ENCODE data around the gene CD82. TPM values are rescaled to one million over a fixed set of nuclear protein-coding genes. Genes with fewer than 3 reads are reported as not detected.

Gene CD82
- total RNA-seq, 1 experiment from 2014 or later = 114 TPM

DNA sequence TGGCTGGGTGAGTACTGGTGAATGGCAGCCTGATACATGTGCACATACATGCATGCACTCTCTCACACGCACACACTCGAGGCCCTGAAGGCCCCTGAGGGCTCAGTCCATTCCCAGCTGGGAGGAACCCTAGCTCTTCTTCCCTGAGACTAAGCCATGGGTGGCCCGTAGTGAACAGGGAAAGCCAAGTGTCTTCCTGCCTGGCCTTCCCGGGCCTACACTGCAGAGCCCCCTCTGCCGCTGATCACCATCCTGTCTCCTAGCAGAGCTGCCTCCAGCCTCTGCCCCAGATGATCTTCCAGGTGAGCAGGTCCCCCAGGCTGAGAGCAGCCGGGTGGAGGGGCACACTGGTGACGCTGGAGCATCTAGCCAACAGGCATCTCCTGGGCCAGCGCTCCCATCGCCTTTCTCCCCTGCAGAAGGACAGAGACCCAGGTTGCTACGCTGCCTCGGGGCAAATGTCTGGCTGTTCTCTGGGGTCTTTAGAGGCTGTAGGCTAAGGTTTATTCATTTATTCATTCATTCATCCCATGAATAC is 57.3 kb downstream of the CD82 start:
- TF ChIP-seq, protein P1, sequence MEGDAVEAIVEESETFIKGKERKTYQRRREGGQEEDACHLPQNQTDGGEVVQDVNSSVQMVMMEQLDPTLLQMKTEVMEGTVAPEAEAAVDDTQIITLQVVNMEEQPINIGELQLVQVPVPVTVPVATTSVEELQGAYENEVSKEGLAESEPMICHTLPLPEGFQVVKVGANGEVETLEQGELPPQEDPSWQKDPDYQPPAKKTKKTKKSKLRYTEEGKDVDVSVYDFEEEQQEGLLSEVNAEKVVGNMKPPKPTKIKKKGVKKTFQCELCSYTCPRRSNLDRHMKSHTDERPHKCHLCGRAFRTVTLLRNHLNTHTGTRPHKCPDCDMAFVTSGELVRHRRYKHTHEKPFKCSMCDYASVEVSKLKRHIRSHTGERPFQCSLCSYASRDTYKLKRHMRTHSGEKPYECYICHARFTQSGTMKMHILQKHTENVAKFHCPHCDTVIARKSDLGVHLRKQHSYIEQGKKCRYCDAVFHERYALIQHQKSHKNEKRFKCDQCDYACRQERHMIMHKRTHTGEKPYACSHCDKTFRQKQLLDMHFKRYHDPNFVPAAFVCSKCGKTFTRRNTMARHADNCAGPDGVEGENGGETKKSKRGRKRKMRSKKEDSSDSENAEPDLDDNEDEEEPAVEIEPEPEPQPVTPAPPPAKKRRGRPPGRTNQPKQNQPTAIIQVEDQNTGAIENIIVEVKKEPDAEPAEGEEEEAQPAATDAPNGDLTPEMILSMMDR (IDR thresholded peaks at IDR 0.05; ENCODE audit: unreplicated experiment) = no peak
- POLR2A ChIA-PET = interaction anchor here (0.7 to 1.6 kb wide), 4 partner anchors 11 to 64 kb away, joined by 3 to 7 read pairs (median 4); partner anchors contain the start of gene CD82
- H3K4me1 Mint-ChIP-seq (ENCODE audit: insufficient read depth, unreplicated experiment) = no peaks in the 10 kb centered on the region
- no peak overlapping the region for H3K4me3 Mint-ChIP-seq (ENCODE audit: unreplicated experiment)
- no peak for DNase-seq (ENCODE audit: unreplicated experiment)
- intact Hi-C loops (cut with micrococcal nuclease) = loop anchor here (5.0 kb wide), 1 partner anchor 105 kb away; the partner anchor contains the start of gene TSPAN18
- no TSS peak for BruUV-seq (replicated peaks)
- CTCF ChIA-PET = interaction anchor here (0.5 to 6.2 kb wide), 11 partner anchors 10 to 528 kb away, joined by 3 to 36 read pairs (median 3); no protein-coding TSS in a partner anchor
- H3K36me3 Mint-ChIP-seq (ENCODE audit: insufficient read depth, unreplicated experiment) = peaks cover 20% of the 10 kb centered on the region
- H3K27me3 Mint-ChIP-seq (ENCODE audit: insufficient read depth, unreplicated experiment) = no peaks in the 10 kb centered on the region
- H3K9me3 Mint-ChIP-seq (ENCODE audit: unreplicated experiment) = no peaks in the 10 kb centered on the region
- H3K27ac Mint-ChIP-seq (ENCODE audit: low read depth, unreplicated experiment) = no peak overlapping the region

DNA sequence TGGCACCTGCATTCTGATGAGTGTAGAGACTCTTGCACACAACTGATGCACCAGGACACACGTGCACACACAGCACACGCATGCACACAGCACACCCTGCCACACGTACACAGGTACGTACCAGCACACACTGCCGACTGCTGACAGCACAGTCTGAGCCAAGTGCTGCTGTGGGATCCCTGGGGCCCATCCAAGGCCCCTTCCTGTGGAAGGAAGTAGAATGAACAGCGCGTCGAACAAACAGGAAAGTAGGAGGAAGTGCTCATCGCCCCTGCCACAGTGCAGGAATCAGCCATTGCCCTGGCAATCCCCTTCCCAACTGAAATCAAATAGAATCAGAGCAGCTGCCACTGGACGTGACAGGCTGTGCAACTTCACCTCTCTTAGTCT is 57.9 kb downstream of the CD82 start:
- Mint-ChIP-seq H3K4me3 (ENCODE audit: unreplicated experiment) (no peak overlapping the region), H3K27me3 (ENCODE audit: insufficient read depth, unreplicated experiment) (no peaks in the 10 kb centered on the region), H3K27ac (ENCODE audit: low read depth, unreplicated experiment) (no peak overlapping the region), H3K36me3 (ENCODE audit: insufficient read depth, unreplicated experiment) (peaks cover 14% of the 10 kb centered on the region), H3K4me1 (ENCODE audit: insufficient read depth, unreplicated experiment) (no peaks in the 10 kb centered on the region), H3K9me3 (ENCODE audit: unreplicated experiment) (no peaks in the 10 kb centered on the region)
- TF ChIP-seq, protein P1 (IDR thresholded peaks at IDR 0.05; ENCODE audit: unreplicated experiment) = no peak
- BruUV-seq (replicated peaks) = no TSS peak
- ChIA-PET POLR2A (interaction anchor here (0.6 to 1.0 kb wide), 2 partner anchors 11 to 54 kb away, joined by 3 read pairs; no protein-coding TSS in a partner anchor), CTCF (interaction anchor here (0.5 to 6.2 kb wide), 6 partner anchors 9 to 439 kb away, joined by 3 to 36 read pairs (median 3); no protein-coding TSS in a partner anchor)
- no peak for DNase-seq (ENCODE audit: unreplicated experiment)
- intact Hi-C loops (cut with micrococcal nuclease) = loop anchor here (5.0 kb wide), 1 partner anchor 104 kb away; the partner anchor contains the start of gene TSPAN18

DNA sequence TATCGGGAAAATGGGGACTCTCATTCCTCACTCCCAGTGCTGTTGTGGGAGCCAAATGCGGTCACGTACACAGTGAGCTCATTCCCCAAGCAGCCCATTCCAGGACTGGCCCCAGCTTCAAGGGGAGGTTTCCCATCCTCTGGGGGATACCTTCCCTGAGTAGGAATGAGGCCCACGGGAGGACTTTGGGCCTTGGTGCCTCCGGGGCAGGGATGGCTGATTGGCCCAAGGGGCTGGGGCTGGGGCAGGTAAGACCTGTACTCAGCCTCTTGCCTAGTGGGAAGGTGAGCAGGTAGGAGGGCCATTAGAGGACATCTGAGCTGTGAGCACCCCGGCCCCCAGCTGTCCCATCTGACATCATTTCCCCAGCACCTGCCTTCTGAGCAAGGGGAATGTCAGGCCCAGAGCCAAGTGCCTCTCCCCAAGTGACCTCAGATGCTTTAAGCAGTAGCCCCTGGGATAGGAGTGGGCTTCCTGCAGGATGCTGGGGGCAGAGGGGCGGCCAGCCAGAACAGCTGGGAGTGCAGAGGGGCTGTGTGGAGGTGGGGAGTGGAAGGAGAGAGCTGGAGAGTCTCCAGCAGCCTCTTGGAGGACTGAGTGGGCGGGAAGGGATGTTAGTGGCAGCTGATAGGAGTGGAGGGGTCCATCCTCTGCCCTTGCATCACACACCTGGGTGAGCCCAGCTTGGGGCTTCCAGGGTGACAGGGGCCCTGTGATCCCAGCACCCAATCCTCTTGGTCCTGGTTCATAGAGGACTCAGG is 58.4 kb downstream of the CD82 start:
- no peaks in the 10 kb centered on the region for H3K9me3 Mint-ChIP-seq (ENCODE audit: unreplicated experiment)
- ChIA-PET CTCF (interaction anchor here (0.6 to 6.2 kb wide), 5 partner anchors 9 to 438 kb away, joined by 3 to 36 read pairs (median 4); no protein-coding TSS in a partner anchor), POLR2A (interaction anchor here (0.6 to 1.6 kb wide), 3 partner anchors 11 to 69 kb away, joined by 3 to 5 read pairs (median 3); no protein-coding TSS in a partner anchor)
- H3K4me1 Mint-ChIP-seq (ENCODE audit: insufficient read depth, unreplicated experiment) = no peaks in the 10 kb centered on the region
- no TSS peak for BruUV-seq (replicated peaks)
- no peak overlapping the region for H3K4me3 Mint-ChIP-seq (ENCODE audit: unreplicated experiment)
- no peak overlapping the region for H3K27ac Mint-ChIP-seq (ENCODE audit: low read depth, unreplicated experiment)
- H3K27me3 Mint-ChIP-seq (ENCODE audit: insufficient read depth, unreplicated experiment) = peaks cover 5% of the 10 kb centered on the region
- H3K36me3 Mint-ChIP-seq (ENCODE audit: insufficient read depth, unreplicated experiment) = peaks cover 11% of the 10 kb centered on the region
- intact Hi-C loops (cut with micrococcal nuclease) = loop anchor here (5.0 kb wide), 1 partner anchor 103 kb away; the partner anchor contains the start of gene TSPAN18
- TF ChIP-seq, protein P1 (IDR thresholded peaks at IDR 0.05; ENCODE audit: unreplicated experiment) = no peak
- DNase-seq (ENCODE audit: unreplicated experiment) = no peak

DNA sequence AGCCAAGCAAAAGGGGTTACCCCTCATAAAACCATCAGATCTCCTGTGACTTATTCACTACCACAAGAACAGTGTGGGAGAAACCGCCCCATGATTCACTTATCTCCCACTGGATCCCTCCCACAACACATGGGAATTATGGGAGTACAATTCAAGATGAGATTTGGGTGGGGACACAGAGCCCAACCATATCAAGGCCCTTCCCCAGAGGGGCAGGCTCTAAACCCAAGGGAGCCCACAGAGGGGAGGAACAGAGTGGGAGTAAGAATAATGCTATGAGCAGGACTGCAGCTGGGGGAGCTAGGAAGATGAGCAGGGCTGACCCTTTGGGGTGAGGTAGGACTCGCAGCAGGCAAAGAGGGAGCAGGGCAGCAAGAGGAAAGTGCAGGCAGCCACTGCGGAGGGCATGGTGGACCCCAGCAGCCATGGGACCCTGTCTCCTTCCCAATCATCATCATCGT is 59.3 kb downstream of the CD82 start:
- Mint-ChIP-seq H3K4me1 (ENCODE audit: insufficient read depth, unreplicated experiment) (no peaks in the 10 kb centered on the region), H3K36me3 (ENCODE audit: insufficient read depth, unreplicated experiment) (peaks cover 6% of the 10 kb centered on the region), H3K27me3 (ENCODE audit: insufficient read depth, unreplicated experiment) (peaks cover 14% of the 10 kb centered on the region), H3K27ac (ENCODE audit: low read depth, unreplicated experiment) (no peak overlapping the region), H3K4me3 (ENCODE audit: unreplicated experiment) (no peak overlapping the region), H3K9me3 (ENCODE audit: unreplicated experiment) (no peaks in the 10 kb centered on the region)
- no TSS peak for BruUV-seq (replicated peaks)
- intact Hi-C loops (cut with micrococcal nuclease) = loop anchor here (5.0 kb wide), 1 partner anchor 103 kb away; the partner anchor contains the start of gene TSPAN18
- TF ChIP-seq, protein P1 (IDR thresholded peaks at IDR 0.05; ENCODE audit: unreplicated experiment) = no peak
- DNase-seq (ENCODE audit: unreplicated experiment) = no peak
- CTCF ChIA-PET = interaction anchor here (0.6 to 6.2 kb wide), 4 partner anchors 10 to 199 kb away, joined by 3 to 36 read pairs (median 4); no protein-coding TSS in a partner anchor
- POLR2A ChIA-PET = interaction anchor here (0.7 to 1.6 kb wide), 2 partner anchors 70 to 276 kb away, joined by 3 to 5 read pairs; no protein-coding TSS in a partner anchor
